CMK (cell line): ENCODE results near the gene SMG1.
"Not testable (repeated sequence)": the region's sequence is repeated elsewhere in the genome, so short reads cannot be mapped to it uniquely, and the experiment has no call there.

Source experiments
- DNase-seq: peaks from one replicate; pipeline ENCODE4 v3.0.0-alpha.2; 2010; ENCODE audit warnings: low read depth

Gene SMG1

GRCh38 chr16:18933501-18933900 is 7.3 kb upstream of the SMG1 start:
- DNase-seq, result no peak

GRCh38 chr16:18932243-18932987 is 6.2 kb upstream of the SMG1 start:
- DNase-seq, result no peak

GRCh38 chr16:18931756-18932155 is 5.5 kb upstream of the SMG1 start:
- DNase-seq, result no peak

- DNase-seq, result not testable (repeated sequence)
Measured at GRCh38 chr16:18930095-18930494, 3.9 kb upstream of the SMG1 start.

- not testable (repeated sequence) for DNase-seq
Measured at GRCh38 chr16:18928073-18928472, 1.9 kb upstream of the SMG1 start.

- DNase-seq, result not testable (repeated sequence)
Measured at GRCh38 chr16:18925215-18925985, 808 bp downstream of the SMG1 start.

- DNase-seq, result not testable (repeated sequence)
Measured at GRCh38 chr16:18923935-18924334, 2.3 kb downstream of the SMG1 start.

- DNase-seq, result not testable (repeated sequence)
Measured at GRCh38 chr16:18923124-18923523, 3.1 kb downstream of the SMG1 start.

GRCh38 chr16:18909585-18909984 is 16.6 kb downstream of the SMG1 start:
- not testable (repeated sequence) for DNase-seq

GRCh38 chr16:18908716-18909115 is 17.5 kb downstream of the SMG1 start:
- not testable (repeated sequence) for DNase-seq

GRCh38 chr16:18902778-18903177 is 23.4 kb downstream of the SMG1 start:
- DNase-seq, result not testable (repeated sequence)

- DNase-seq, result not testable (repeated sequence)
Measured at GRCh38 chr16:18902044-18902443, 24.2 kb downstream of the SMG1 start.

GRCh38 chr16:18901194-18901593 is 25.0 kb downstream of the SMG1 start:
- not testable (repeated sequence) for DNase-seq

GRCh38 chr16:18884456-18884855 is 41.8 kb downstream of the SMG1 start:
- DNase-seq, result not testable (repeated sequence)

- DNase-seq, result not testable (repeated sequence)
Measured at GRCh38 chr16:18877734-18878133, 48.5 kb downstream of the SMG1 start.

- not testable (repeated sequence) for DNase-seq
Measured at GRCh38 chr16:18877259-18877658, 48.9 kb downstream of the SMG1 start.

GRCh38 chr16:18876301-18876700 is 49.9 kb downstream of the SMG1 start:
- not testable (repeated sequence) for DNase-seq

GRCh38 chr16:18869043-18869771 is 57.0 kb downstream of the SMG1 start:
- DNase-seq, result not testable (repeated sequence)

- DNase-seq, result not testable (repeated sequence)
Measured at GRCh38 chr16:18866277-18866823, 59.9 kb downstream of the SMG1 start.

GRCh38 chr16:18862891-18863290 is 63.3 kb downstream of the SMG1 start:
- not testable (repeated sequence) for DNase-seq

- DNase-seq, result no peak
Measured at GRCh38 chr16:18855196-18855595, 71.0 kb downstream of the SMG1 start.

- DNase-seq, result no peak
Measured at GRCh38 chr16:18853694-18854093, 72.5 kb downstream of the SMG1 start.
